Mammary epithelial cell (primary cell): ENCODE measurements around the gene SDR39U1.

Experiments used
- EZH2 ChIP-seq: IDR thresholded peaks from 2 replicates; pipeline ENCODE4 v1.6.1; 2012; ENCODE audit warnings: low read length, inconsistent platforms, borderline replicate concordance
- TF ChIP-seq, protein P1 (sequence below), 2 donors: IDR thresholded peaks in 1 of 2; conservative IDR thresholded peaks in 1 of 2; 2 replicates each; pipeline ENCODE4 v1.5.1; 2011 to 2012; ENCODE audit warnings: inconsistent platforms in 2 of 2, low read length in 2 of 2, mild to moderate bottlenecking in 2 of 2, control low read depth in 1 of 2, low read depth in 1 of 2; ENCODE audit not compliant: insufficient read depth in 1 of 2; ENCODE audit errors: extremely low read depth in 1 of 2

- TF ChIP-seq, protein P1, sequence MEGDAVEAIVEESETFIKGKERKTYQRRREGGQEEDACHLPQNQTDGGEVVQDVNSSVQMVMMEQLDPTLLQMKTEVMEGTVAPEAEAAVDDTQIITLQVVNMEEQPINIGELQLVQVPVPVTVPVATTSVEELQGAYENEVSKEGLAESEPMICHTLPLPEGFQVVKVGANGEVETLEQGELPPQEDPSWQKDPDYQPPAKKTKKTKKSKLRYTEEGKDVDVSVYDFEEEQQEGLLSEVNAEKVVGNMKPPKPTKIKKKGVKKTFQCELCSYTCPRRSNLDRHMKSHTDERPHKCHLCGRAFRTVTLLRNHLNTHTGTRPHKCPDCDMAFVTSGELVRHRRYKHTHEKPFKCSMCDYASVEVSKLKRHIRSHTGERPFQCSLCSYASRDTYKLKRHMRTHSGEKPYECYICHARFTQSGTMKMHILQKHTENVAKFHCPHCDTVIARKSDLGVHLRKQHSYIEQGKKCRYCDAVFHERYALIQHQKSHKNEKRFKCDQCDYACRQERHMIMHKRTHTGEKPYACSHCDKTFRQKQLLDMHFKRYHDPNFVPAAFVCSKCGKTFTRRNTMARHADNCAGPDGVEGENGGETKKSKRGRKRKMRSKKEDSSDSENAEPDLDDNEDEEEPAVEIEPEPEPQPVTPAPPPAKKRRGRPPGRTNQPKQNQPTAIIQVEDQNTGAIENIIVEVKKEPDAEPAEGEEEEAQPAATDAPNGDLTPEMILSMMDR (conservative IDR thresholded peaks at IDR 0.05 in 1 of 2, IDR thresholded peaks at IDR 0.05 in 1 of 2; ENCODE audit: extremely low read depth in 1 of 2, insufficient read depth in 1 of 2, low read depth in 1 of 2, low read length in 2 of 2), result no peak
- TF ChIP-seq EZH2, result no peak
These were observed 34.8 kb downstream of the SDR39U1 start for GRCh38 chr14:24407608-24408325.
